Smooth muscle cell (in vitro differentiated cells): ENCODE results near the gene USP4. TPM values are rescaled to one million over a fixed set of nuclear protein-coding genes. Genes with fewer than 3 reads are reported as not detected.

Experiments
- DNase-seq: peaks from one replicate; lab custom pipeline; 2025; ENCODE audit not compliant: unreplicated experiment; lab: John Stamatoyannopoulos, UW
- H2AFZ ChIP-seq: fragments of 200-600 bp; sonication (generic); 2 replicates; pipeline ENCODE4 v1.6.0; 2016; ENCODE audit warnings: antibody characterized with exemption, low read depth, mild to moderate bottlenecking
- H3F3A ChIP-seq: fragments of 200-600 bp; sonication (generic); 2 replicates; pipeline ENCODE4 v1.6.0; 2017; ENCODE audit warnings: antibody characterized with exemption, low read depth
- H3K27ac ChIP-seq: fragments of 200-600 bp; sonication (generic); 2 replicates; pipeline ENCODE4 v1.5.1; 2016; ENCODE audit warnings: low read depth, mild to moderate bottlenecking
- H3K27me3 ChIP-seq: fragments of 200-600 bp; sonication (generic); 2 replicates; pipeline ENCODE4 v1.6.1; 2016; ENCODE audit warnings: low read depth, mild to moderate bottlenecking
- H3K36me3 ChIP-seq: fragments of 200-600 bp; sonication (generic); 2 replicates; pipeline ENCODE4 v1.5.1; 2016; ENCODE audit warnings: low read depth
- H3K4me1 ChIP-seq: fragments of 200-600 bp; sonication (generic); 2 replicates; pipeline ENCODE4 v1.5.1; 2016; ENCODE audit warnings: low read depth
- H3K4me2 ChIP-seq: fragments of 200-600 bp; sonication (generic); 2 replicates; pipeline ENCODE4 v1.6.0; 2016; ENCODE audit warnings: mild to moderate bottlenecking
- H3K4me3 ChIP-seq: fragments of 200-600 bp; sonication (generic); 2 replicates; pipeline ENCODE4 v1.5.1; 2016; ENCODE audit warnings: mild to moderate bottlenecking
- H3K79me2 ChIP-seq: fragments of 200-600 bp; sonication (generic); 2 replicates; pipeline ENCODE4 v1.6.0; 2016; ENCODE audit warnings: low read depth, mild to moderate bottlenecking
- H3K9ac ChIP-seq: fragments of 200-600 bp; sonication (generic); 2 replicates; pipeline ENCODE4 v1.6.0; 2016; ENCODE audit warnings: low read depth
- H3K9me3 ChIP-seq: fragments of 200-600 bp; sonication (generic); replicated peaks from 2 replicates; pipeline ENCODE4 v1.5.1; 2016; ENCODE audit warnings: low read depth
- H4K20me1 ChIP-seq: fragments of 200-600 bp; sonication (generic); 2 replicates; pipeline ENCODE4 v1.6.0; 2016; ENCODE audit warnings: low read depth
- CTCF ChIP-seq: fragments of 200-600 bp; sonication (generic); IDR thresholded peaks from 2 replicates; pipeline ENCODE4 v1.5.1; 2017; ENCODE audit warnings: borderline replicate concordance, mild to moderate bottlenecking, antibody characterized with exemption; ENCODE audit not compliant: insufficient read depth, poor library complexity, severe bottlenecking
- WGBS: methylation state at CpG from one replicate; pipeline ENCODE4 v1.1.7; 2016; ENCODE audit warnings: low lambda C conversion rate; 5-methylcytosine and 5-hydroxymethylcytosine counted together
- polyA plus RNA-seq: library from polyadenylated mRNA; unstranded; fragments of >200 nt; fragmentation: Nextera tagmentation; extraction: Ambion mirVana; gene quantifications from 2 replicates; pipeline ENCODE4 v1.2.1, GENCODE V29; 2016
- total RNA-seq: library from RNA; depleted of rRNA; stranded (reverse); fragments of >200 nt; gene quantifications from 2 replicates; pipeline ENCODE4 v1.2.3, GENCODE V29; 2014

USP4 gene
- total and polyA plus RNA-seq, 2 experiments from 2014 or later: 25.6 to 28.3 TPM

GRCh38 chr3:49302613-49303012 lies 37.2 kb downstream of the USP4 start:
- H3K4me1 ChIP-seq: no peaks in the 10 kb centered on the region
- no peak overlapping the region for H3K4me2 ChIP-seq
- no peaks in the 10 kb centered on the region for H3K9me3 ChIP-seq
- no peak overlapping the region for H3K27ac ChIP-seq
- H3F3A ChIP-seq: no peaks in the 10 kb centered on the region
- no peak for DNase-seq
- no peak for TF ChIP-seq CTCF
- no peaks in the 10 kb centered on the region for H3K27me3 ChIP-seq
- peaks cover 6% of the 10 kb centered on the region for H4K20me1 ChIP-seq
- no peaks in the 10 kb centered on the region for H3K79me2 ChIP-seq
- no peak overlapping the region for H3K4me3 ChIP-seq
- no peak overlapping the region for H2AFZ ChIP-seq
- 97% methylated on average over 1 of the region's 1 CpG for WGBS
- no peak overlapping the region for H3K9ac ChIP-seq
- peaks cover 10% of the 10 kb centered on the region for H3K36me3 ChIP-seq

- Histone ChIP-seq H3K79me2 (no peaks in the 10 kb centered on the region), H3F3A (no peaks in the 10 kb centered on the region), H3K27ac (no peak overlapping the region), H2AFZ (no peak overlapping the region), H3K4me1 (no peaks in the 10 kb centered on the region), H3K36me3 (peaks cover 17% of the 10 kb centered on the region), H3K27me3 (no peaks in the 10 kb centered on the region), H4K20me1 (peaks cover 6% of the 10 kb centered on the region), H3K9me3 (no peaks in the 10 kb centered on the region), H3K4me3 (no peak overlapping the region), H3K9ac (no peak overlapping the region), H3K4me2 (no peak overlapping the region)
- over 99% methylated on average over 3 of the region's 3 CpGs for WGBS
- no peak for DNase-seq
- TF ChIP-seq CTCF: no peak
These were observed 39.3 kb downstream of the USP4 start for GRCh38 chr3:49300595-49300994.

- no peak for TF ChIP-seq CTCF
- DNase-seq: no peak
- peaks cover 21% of the 10 kb centered on the region for H3K36me3 ChIP-seq
These were observed 41.3 kb downstream of the USP4 start for GRCh38 chr3:49298511-49298910.

GRCh38 chr3:49296781-49297411 lies 43.0 kb downstream of the USP4 start:
- WGBS: 97% methylated on average over 2 of the region's 2 CpGs
- H3K36me3 ChIP-seq: peaks cover 27% of the 10 kb centered on the region
- H3K4me3 ChIP-seq: no peak overlapping the region
- no peaks in the 10 kb centered on the region for H3K4me1 ChIP-seq
- no peaks in the 10 kb centered on the region for H3F3A ChIP-seq
- H3K9me3 ChIP-seq: no peaks in the 10 kb centered on the region
- no peaks in the 10 kb centered on the region for H3K79me2 ChIP-seq
- no peak overlapping the region for H3K9ac ChIP-seq
- H2AFZ ChIP-seq: no peak overlapping the region
- no peak for TF ChIP-seq CTCF
- H3K27ac ChIP-seq: no peak overlapping the region
- DNase-seq: no peak
- H3K4me2 ChIP-seq: no peak overlapping the region
- no peaks in the 10 kb centered on the region for H4K20me1 ChIP-seq
- no peaks in the 10 kb centered on the region for H3K27me3 ChIP-seq

More at GRCh38 chr3:49298511-49298910, 41.3 kb downstream of the USP4 start:
- H3K79me2 ChIP-seq: no peaks in the 10 kb centered on the region
- H3K9me3 ChIP-seq: no peaks in the 10 kb centered on the region
- WGBS: 97% methylated on average over 7 of the region's 7 CpGs
- no peak overlapping the region for H3K27ac ChIP-seq
- H3K9ac ChIP-seq: no peak overlapping the region
- H3F3A ChIP-seq: no peaks in the 10 kb centered on the region
- no peaks in the 10 kb centered on the region for H3K4me1 ChIP-seq
- no peak overlapping the region for H3K4me3 ChIP-seq
- no peak overlapping the region for H3K4me2 ChIP-seq
- no peak overlapping the region for H2AFZ ChIP-seq
- no peaks in the 10 kb centered on the region for H3K27me3 ChIP-seq
- H4K20me1 ChIP-seq: peaks cover 2% of the 10 kb centered on the region
